Type B pancreatic cell (in vitro differentiated cells): ENCODE results near the gene TFDP1. TPM values are rescaled to one million over a fixed set of nuclear protein-coding genes. Genes with fewer than 3 reads are reported as not detected.

Experiments used
- DNase-seq: peaks from one replicate; pipeline ENCODE4 v3.0.0; 2021; ENCODE audit warnings: mixed read lengths; ENCODE audit not compliant: unreplicated experiment; ENCODE audit errors: extremely low spot score
- H3K27ac Mint-ChIP-seq: 2 replicates; pipeline ENCODE4 v1.8.0; 2021; ENCODE audit warnings: mild to moderate bottlenecking, mixed read lengths
- H3K27me3 Mint-ChIP-seq: 2 replicates; pipeline ENCODE4 v1.8.0; 2021; ENCODE audit warnings: mixed read lengths
- H3K36me3 Mint-ChIP-seq: 2 replicates; pipeline ENCODE4 v1.8.0; 2021; ENCODE audit warnings: mixed read lengths
- H3K4me1 Mint-ChIP-seq: one replicate; pipeline ENCODE4 v1.8.0; 2021; ENCODE audit warnings: mixed read lengths; ENCODE audit not compliant: unreplicated experiment
- H3K4me3 Mint-ChIP-seq: 2 replicates; pipeline ENCODE4 v1.8.0; 2021; ENCODE audit warnings: mild to moderate bottlenecking, mixed read lengths
- H3K9me3 Mint-ChIP-seq: 2 replicates; pipeline ENCODE4 v1.8.0; 2021; ENCODE audit warnings: mixed read lengths
- total RNA-seq: library from RNA; stranded (reverse); gene quantifications from 2 replicates; pipeline ENCODE4 v1.2.1, GENCODE V29; 2021; ENCODE audit warnings: low replicate concordance
- TF ChIP-seq, protein P1 (sequence below): fragments of 200-600 bp; sonication (generic); conservative IDR thresholded peaks from 2 replicates; pipeline ENCODE4 v1.5.0; 2021; ENCODE audit warnings: antibody characterized with exemption, mild to moderate bottlenecking

The TFDP1 gene
- total RNA-seq, 1 donor from 2014 or later: 78.8 TPM

DNA sequence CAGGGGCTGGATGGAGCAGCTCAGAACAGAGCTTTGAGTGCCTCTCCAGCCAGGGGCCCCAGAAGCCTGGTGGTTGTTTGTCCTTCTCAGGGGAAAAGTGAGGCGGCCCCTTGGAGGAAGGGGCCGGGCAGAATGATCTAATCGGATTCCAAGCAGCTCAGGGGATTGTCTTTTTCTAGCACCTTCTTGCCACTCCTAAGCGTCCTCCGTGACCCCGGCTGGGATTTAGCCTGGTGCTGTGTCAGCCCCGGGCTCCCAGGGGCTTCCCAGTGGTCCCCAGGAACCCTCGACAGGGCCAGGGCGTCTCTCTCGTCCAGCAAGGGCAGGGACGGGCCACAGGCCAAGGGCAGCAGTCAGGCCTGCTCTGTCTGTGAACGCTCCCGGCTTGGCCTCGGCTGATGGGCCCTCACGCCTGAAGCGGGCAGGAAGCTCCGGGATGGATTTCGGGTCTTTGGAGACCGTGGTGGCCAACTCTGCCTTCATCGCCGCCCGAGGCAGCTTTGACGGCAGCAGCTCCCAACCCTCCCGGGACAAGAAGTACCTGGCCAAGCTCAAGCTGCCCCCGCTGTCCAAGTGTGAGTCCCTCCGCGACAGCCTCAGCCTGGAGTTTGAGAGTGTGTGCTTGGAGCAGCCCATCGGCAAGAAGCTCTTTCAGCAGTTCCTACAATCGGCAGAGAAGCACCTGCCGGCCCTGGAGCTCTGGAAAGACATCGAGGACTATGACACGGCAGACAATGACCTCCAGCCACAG, 82.6 kb downstream of the TFDP1 start, which contains the start of gene GRK1:
GRK1 (plus strand) TSS at position 269 of the 751 bp plus-strand sequence; CDS start at position 437, 168 bp downstream.
- Mint-ChIP-seq H3K27ac (no peak within 1 kb of the TSS), H3K36me3 (no peaks in the 10 kb centered on the region), H3K4me3 (no peak within 1 kb of the TSS), H3K27me3 (peaks cover 3% of the 10 kb centered on the region), H3K9me3 (no peaks in the 10 kb centered on the region), H3K4me1 (no peaks in the 10 kb centered on the region)
- TF ChIP-seq, protein P1, sequence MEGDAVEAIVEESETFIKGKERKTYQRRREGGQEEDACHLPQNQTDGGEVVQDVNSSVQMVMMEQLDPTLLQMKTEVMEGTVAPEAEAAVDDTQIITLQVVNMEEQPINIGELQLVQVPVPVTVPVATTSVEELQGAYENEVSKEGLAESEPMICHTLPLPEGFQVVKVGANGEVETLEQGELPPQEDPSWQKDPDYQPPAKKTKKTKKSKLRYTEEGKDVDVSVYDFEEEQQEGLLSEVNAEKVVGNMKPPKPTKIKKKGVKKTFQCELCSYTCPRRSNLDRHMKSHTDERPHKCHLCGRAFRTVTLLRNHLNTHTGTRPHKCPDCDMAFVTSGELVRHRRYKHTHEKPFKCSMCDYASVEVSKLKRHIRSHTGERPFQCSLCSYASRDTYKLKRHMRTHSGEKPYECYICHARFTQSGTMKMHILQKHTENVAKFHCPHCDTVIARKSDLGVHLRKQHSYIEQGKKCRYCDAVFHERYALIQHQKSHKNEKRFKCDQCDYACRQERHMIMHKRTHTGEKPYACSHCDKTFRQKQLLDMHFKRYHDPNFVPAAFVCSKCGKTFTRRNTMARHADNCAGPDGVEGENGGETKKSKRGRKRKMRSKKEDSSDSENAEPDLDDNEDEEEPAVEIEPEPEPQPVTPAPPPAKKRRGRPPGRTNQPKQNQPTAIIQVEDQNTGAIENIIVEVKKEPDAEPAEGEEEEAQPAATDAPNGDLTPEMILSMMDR: no peak
- peak; percentile 66 for DNase-seq

DNA sequence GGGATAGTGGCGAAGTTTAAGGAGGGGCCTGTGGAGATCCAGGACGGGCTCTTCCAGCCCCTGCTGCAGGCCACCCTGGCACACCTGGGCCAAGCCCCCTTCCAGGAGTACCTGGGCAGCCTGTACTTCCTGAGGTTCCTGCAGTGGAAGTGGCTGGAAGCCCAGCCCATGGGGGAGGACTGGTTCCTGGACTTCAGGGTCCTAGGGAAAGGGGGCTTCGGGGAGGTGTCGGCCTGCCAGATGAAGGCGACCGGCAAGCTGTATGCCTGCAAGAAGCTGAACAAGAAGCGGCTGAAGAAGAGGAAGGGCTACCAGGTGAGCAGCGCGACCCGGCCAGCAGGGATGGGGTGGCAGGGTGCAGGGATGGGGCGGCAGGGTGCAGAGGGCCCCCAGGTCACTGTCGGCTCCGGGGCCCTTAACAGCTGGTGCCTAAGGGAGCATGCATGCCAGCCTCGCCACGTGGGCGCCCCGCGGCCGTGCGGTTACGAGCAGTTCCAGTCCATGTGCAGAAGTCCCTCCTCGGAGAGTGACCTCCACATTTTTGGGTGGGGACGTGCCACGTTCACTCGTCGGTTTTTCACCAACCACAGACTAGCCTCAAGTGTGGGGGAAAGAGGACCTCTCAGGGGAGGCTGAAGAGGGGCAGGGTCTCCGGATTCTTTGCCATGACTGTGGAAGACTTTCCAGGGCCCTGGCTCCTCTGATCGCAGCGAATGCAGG, 83.4 kb downstream of the TFDP1 start:
- no peaks in the 10 kb centered on the region for H3K4me1 Mint-ChIP-seq
- TF ChIP-seq, protein P1: no peak

DNA sequence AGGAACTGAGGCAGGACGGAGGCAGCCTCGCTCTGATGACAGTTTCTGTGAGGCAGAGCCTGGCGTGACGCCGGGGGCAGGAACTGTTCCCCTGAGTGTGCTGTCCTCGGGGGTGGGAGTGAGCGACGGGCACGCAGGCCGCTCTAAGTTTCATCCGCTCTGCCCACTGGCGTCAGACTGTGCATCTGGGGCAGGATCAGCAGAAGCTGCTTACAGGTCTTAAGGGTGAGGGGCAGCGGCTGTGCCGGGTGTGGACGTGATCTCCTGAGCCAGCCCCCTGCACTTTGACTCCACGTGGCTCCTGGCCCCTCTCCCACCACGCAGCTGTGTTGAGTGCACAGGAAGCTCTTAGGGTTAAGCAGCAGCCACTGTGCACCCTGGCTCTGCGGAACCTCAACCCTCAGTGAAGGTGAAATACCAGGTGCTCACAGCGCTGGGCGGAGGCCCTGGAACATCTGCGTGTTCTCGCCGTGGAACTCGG, 84.0 kb downstream of the TFDP1 start:
- H3K9me3 Mint-ChIP-seq: no peaks in the 10 kb centered on the region
- TF ChIP-seq, protein P1: no peak
- H3K4me3 Mint-ChIP-seq: no peak overlapping the region
- H3K36me3 Mint-ChIP-seq: no peaks in the 10 kb centered on the region
- no peaks in the 10 kb centered on the region for H3K4me1 Mint-ChIP-seq
- no peak overlapping the region for H3K27ac Mint-ChIP-seq
- H3K27me3 Mint-ChIP-seq: peaks cover 6% of the 10 kb centered on the region
- peak; percentile 61 for DNase-seq

More for the DNA sequence above, 83.4 kb downstream of the TFDP1 start:
- peak; percentile 66 for DNase-seq
- no peak overlapping the region for H3K27ac Mint-ChIP-seq
- no peaks in the 10 kb centered on the region for H3K36me3 Mint-ChIP-seq
- peaks cover 6% of the 10 kb centered on the region for H3K27me3 Mint-ChIP-seq
- H3K9me3 Mint-ChIP-seq: no peaks in the 10 kb centered on the region
- H3K4me3 Mint-ChIP-seq: no peak overlapping the region

DNA sequence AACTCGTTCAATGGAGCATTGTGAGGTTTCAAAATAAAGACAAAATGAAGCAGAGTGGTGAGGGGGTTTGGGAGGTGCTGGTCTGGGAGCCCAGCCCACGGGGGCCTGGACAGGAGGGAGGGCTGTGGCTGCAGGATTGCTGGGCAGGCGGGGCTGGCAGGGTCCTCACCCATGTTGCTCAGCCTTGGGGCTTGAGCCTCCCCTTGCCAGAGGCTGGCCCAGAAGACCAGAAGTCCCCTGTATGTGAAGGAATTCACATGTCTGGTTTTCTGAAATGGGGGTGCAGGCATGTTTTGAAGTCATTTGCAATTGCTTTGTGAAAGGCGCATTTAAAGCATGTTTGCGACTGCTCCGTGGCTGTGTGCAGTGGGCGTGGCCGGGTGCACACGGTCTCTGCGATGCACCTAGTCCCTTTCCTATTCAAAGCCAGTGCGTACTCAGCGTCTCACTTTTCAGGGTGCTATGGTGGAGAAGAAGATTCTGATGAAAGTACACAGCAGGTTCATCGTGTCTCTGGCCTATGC, 84.7 kb downstream of the TFDP1 start:
- H3K36me3 Mint-ChIP-seq: no peaks in the 10 kb centered on the region
- H3K27me3 Mint-ChIP-seq: peaks cover 3% of the 10 kb centered on the region
- DNase-seq: peak; percentile 60
- no peaks in the 10 kb centered on the region for H3K9me3 Mint-ChIP-seq
- H3K27ac Mint-ChIP-seq: no peak overlapping the region
- TF ChIP-seq, protein P1: no peak
- H3K4me3 Mint-ChIP-seq: no peak overlapping the region
- H3K4me1 Mint-ChIP-seq: no peaks in the 10 kb centered on the region

DNA sequence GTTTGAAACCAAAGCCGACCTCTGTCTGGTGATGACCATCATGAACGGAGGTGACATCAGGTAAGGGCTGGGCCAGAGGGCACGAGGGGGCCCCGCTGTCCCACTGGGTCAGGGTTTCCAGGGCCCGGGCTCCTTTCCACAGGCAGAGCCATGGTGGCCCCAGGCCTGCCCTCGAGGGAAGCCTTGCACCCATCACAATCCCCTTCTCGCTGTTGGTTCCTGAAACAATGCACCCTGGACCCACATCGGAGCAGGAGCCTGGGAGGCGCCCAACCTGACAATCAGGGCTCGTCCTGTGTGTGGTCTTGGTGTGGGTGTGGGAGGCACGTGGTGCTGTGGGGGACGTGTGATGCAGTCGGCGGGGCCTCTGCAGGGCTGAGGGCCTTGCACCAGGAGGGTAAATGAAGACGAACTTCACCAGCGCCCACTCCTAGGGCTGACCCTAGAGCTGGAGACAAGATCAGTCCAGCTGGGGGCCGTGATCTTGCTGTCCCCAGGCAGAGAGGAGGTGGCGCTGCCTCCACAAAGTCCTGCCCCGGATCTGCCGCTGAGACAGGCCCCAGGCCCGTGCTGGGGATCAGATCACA, 85.3 kb downstream of the TFDP1 start:
- DNase-seq: peak; percentile 66
- TF ChIP-seq, protein P1: no peak
- H3K27ac Mint-ChIP-seq: no peak overlapping the region

More for the DNA sequence above, 85.3 kb downstream of the TFDP1 start:
- Mint-ChIP-seq H3K27me3 (peaks cover 3% of the 10 kb centered on the region), H3K4me1 (no peaks in the 10 kb centered on the region), H3K9me3 (no peaks in the 10 kb centered on the region), H3K36me3 (no peaks in the 10 kb centered on the region), H3K4me3 (no peak overlapping the region)
